Psoas muscle (tissue), 8 donors: ENCODE results near the gene SPG7. TPM values are rescaled to one million over a fixed set of nuclear protein-coding genes. Genes with fewer than 3 reads are reported as not detected.

Source experiments
- ATAC-seq, 4 donors: fragments of 200-7000 bp; cut with Tn5 transposase; one replicate each; pipeline ENCODE4 v1.9.1; 2020; ENCODE audit warnings: moderate library complexity in 3 of 4, mild to moderate bottlenecking in 2 of 4
- DNase-seq, 2 donors: peaks; one replicate each; pipeline ENCODE4 v3.0.0-alpha.2; 2020
- H3K27ac ChIP-seq: fragments of 200-600 bp; one replicate; pipeline ENCODE4 v1.8.0; 2022
- H3K27me3 ChIP-seq, 3 donors: fragments of 200-600 bp in 1 of 3; one replicate each; pipeline versions ENCODE4 v1.6.1 to v1.8.0; 2013 to 2022; ENCODE audit warnings: low read length in 2 of 3, mild to moderate bottlenecking in 2 of 3, moderate library complexity in 1 of 3; ENCODE audit not compliant: insufficient read depth in 3 of 3
- H3K36me3 ChIP-seq, 2 donors: fragments of 200-600 bp in 1 of 2; one replicate each; pipeline versions ENCODE4 v1.6.1 to v1.8.0; 2013 to 2022; ENCODE audit warnings: low read depth in 1 of 2, mild to moderate bottlenecking in 1 of 2, moderate library complexity in 1 of 2; ENCODE audit not compliant: insufficient read depth in 1 of 2
- H3K4me1 ChIP-seq: fragments of 200-600 bp; one replicate; pipeline ENCODE4 v1.8.0; 2022
- H3K4me3 ChIP-seq: fragments of 200-600 bp; one replicate; pipeline ENCODE4 v1.8.0; 2022; ENCODE audit warnings: mild to moderate bottlenecking
- H3K9me3 ChIP-seq: fragments of 200-600 bp; one replicate; pipeline ENCODE4 v1.8.0; 2022
- CTCF ChIP-seq: fragments of 200-600 bp; IDR thresholded peaks from one replicate; pipeline ENCODE4 v1.8.0; 2022; ENCODE audit warnings: antibody characterized with exemption
- WGBS, 3 donors: extraction: QIAGEN DNeasy Blood & Tissue Kit; methylation state at CpG; one replicate each; pipeline versions ENCODE4 v1.1.6 to v1.1.7; 2013; 5-methylcytosine and 5-hydroxymethylcytosine counted together
- intact Hi-C, 2 donors: fragments of 100-400 bp; cut with DNase I; formaldehyde crosslinking; loops; one replicate each; pipeline versions ENCODE4 v1.11.0 to v1.14.2; 2022
- polyA plus RNA-seq, 3 donors: library from polyadenylated mRNA; stranded (reverse); fragments of 200-250 nt; gene quantifications; one replicate each; pipeline ENCODE4 v1.2.3, GENCODE V29; 2013
- total RNA-seq, 4 donors: library from RNA; stranded (reverse); fragmentation: NEBNext Ultra II Directional in 2 of 4; extraction: Animal tissue kit (Norgen Biotek cat#: 25700) in 2 of 4; gene quantifications; one replicate each; pipeline versions ENCODE4 v1.2.1 to v1.2.4, GENCODE V29; 2021 to 2023
- donor health status: healthy with polysubstance abuse.
- donor health status: DM: no; HTN: no; CAD: no; lungs with moderate emphysema.
- donor health status: Bipolar disorder and iron deficiency.
- donor health status: healthy.
- donor health status: DM: yes; HTN: yes; CAD: no.
- donor health status: DM: no; HTN: no; CAD: no.
- donor health status: DM: no; HTN: no; CAD: no.
- donor health status: DM: yes; HTN: yes; CAD: no.

Gene SPG7
- total and polyA plus RNA-seq, 7 donors: 57.5 to 95.3 (median 86.8) TPM

- no peak for TF ChIP-seq CTCF
- H3K4me3 ChIP-seq: peak within 1 kb of the TSS; percentile 77
- DNase-seq (peak; percentile 99 to 100), ATAC-seq (peak; percentile 91 to 96 (median 95))
- H3K27ac ChIP-seq: peak within 1 kb of the TSS; percentile 93
- intact Hi-C loops: loop anchor here in 1 of 2 donors (5.0 kb wide), 1 partner anchor 243 kb away; no protein-coding TSS in a partner anchor
- 0 to 1% (median 1%) methylated on average over 71 to 96 of the region's 96 CpGs for WGBS, 3 donors
- peaks cover 49% of the 10 kb centered on the region for H3K4me1 ChIP-seq
- H3K27me3 ChIP-seq: no peaks in the 10 kb centered on the region
- H3K36me3 ChIP-seq: peaks cover 0 to 7% of the 10 kb centered on the region in 2 donors
- no peaks in the 10 kb centered on the region for H3K9me3 ChIP-seq
Measured at GRCh38 chr16:89490439-89491237, 17.6 kb upstream of the SPG7 start, which contains the start of gene ANKRD11. Gene ANKRD11 (minus strand): TSS chr16:89490561. CDS start chr16:89317019, 173,542 bp downstream.

GRCh38 chr16:89491238-89491869 is 16.8 kb upstream of the SPG7 start:
- peak in 1 of 2 donors; percentile 23 for DNase-seq
- H3K4me3 ChIP-seq: peak overlapping the region; percentile 77
- peak; percentile 21 for TF ChIP-seq CTCF
- ATAC-seq: peak; percentile 7 to 48 (median 22)
- no peaks in the 10 kb centered on the region for H3K27me3 ChIP-seq
- H3K27ac ChIP-seq: peak overlapping the region; percentile 93
- 4 to 6% (median 5%) methylated on average over 22 of the region's 22 CpGs for WGBS, 3 donors
- intact Hi-C loops: loop anchor here in 1 of 2 donors (5.0 kb wide), 1 partner anchor 244 kb away; no protein-coding TSS in a partner anchor
- no peaks in the 10 kb centered on the region for H3K9me3 ChIP-seq
- peaks cover 0 to 7% of the 10 kb centered on the region in 2 donors for H3K36me3 ChIP-seq
- peaks cover 42% of the 10 kb centered on the region for H3K4me1 ChIP-seq

GRCh38 chr16:89491974-89492687 is 16.1 kb upstream of the SPG7 start:
- Histone ChIP-seq H3K36me3 (peaks cover 0 to 7% of the 10 kb centered on the region in 2 donors), H3K4me3 (peak overlapping the region; percentile 77), H3K9me3 (no peaks in the 10 kb centered on the region), H3K4me1 (peaks cover 34% of the 10 kb centered on the region), H3K27ac (peak overlapping the region; percentile 93), H3K27me3 (no peaks in the 10 kb centered on the region)
- intact Hi-C loops: loop anchor here in 1 of 2 donors (5.0 kb wide), 1 partner anchor 245 kb away; no protein-coding TSS in a partner anchor
- 70 to 76% (median 71%) methylated on average over 24 of the region's 24 CpGs for WGBS, 3 donors
- DNase-seq (no peak), ATAC-seq (no peak)
- no peak for TF ChIP-seq CTCF

GRCh38 chr16:89493776-89494175 is 14.4 kb upstream of the SPG7 start:
- 53 to 66% (median 62%) methylated on average over 5 of the region's 5 CpGs for WGBS, 3 donors
- TF ChIP-seq CTCF: no peak
- no peak for ATAC-seq
- intact Hi-C loops: loop anchor here in 1 of 2 donors (5.0 kb wide), 1 partner anchor 246 kb away; no protein-coding TSS in a partner anchor
- peaks cover 19% of the 10 kb centered on the region for H3K4me1 ChIP-seq
- DNase-seq: no peak
- H3K4me3 ChIP-seq: no peak overlapping the region
- peaks cover 0 to 10% of the 10 kb centered on the region in 2 donors for H3K36me3 ChIP-seq
- no peaks in the 10 kb centered on the region for H3K27me3 ChIP-seq
- H3K9me3 ChIP-seq: no peaks in the 10 kb centered on the region
- H3K27ac ChIP-seq: no peak overlapping the region
